CD14-positive monocyte (primary cell): Measurements from ENCODE around the gene MEX3C. TPM values are rescaled to one million over a fixed set of nuclear protein-coding genes. Genes with fewer than 3 reads are reported as not detected.

ENCODE experiments used
- DNase-seq, 3 donors: peaks; one replicate each; pipeline ENCODE4 v3.0.0-alpha.2; 2011 to 2022
- H2AFZ ChIP-seq: 2 replicates; pipeline ENCODE4 v1.6.0; 2012; ENCODE audit warnings: mild to moderate bottlenecking, low read depth, low read length, inconsistent platforms; ENCODE audit not compliant: insufficient read depth, poor library complexity, severe bottlenecking
- H3K27ac ChIP-seq, 2 donors: 1 replicate in 1 of 2; 2 replicates in 1 of 2; pipeline ENCODE4 v1.5.1; 2012 to 2013; ENCODE audit warnings: low read length in 2 of 2, control low read depth in 1 of 2, inconsistent platforms in 1 of 2, low read depth in 1 of 2, mild to moderate bottlenecking in 1 of 2
- H3K27me3 ChIP-seq, 2 donors: one replicate each; pipeline versions ENCODE4 v1.6.0 to v1.6.1; 2011 to 2013; ENCODE audit warnings: low read length in 2 of 2; ENCODE audit not compliant: control insufficient read depth in 2 of 2, insufficient read depth in 2 of 2
- H3K36me3 ChIP-seq, 2 donors: replicated peaks in 1 of 2; 1 replicate in 1 of 2; 2 replicates in 1 of 2; pipeline versions ENCODE4 v1.5.1 to v1.6.1; 2012 to 2013; ENCODE audit warnings: low read length in 2 of 2, control low read depth in 1 of 2, inconsistent platforms in 1 of 2, mild to moderate bottlenecking in 1 of 2; ENCODE audit not compliant: insufficient read depth in 2 of 2, control insufficient read depth in 1 of 2
- H3K4me1 ChIP-seq, 2 donors: 1 replicate in 1 of 2; 2 replicates in 1 of 2; pipeline versions ENCODE4 v1.5.1 to v1.6.1; 2012 to 2013; ENCODE audit warnings: low read length in 2 of 2, control low read depth in 1 of 2, inconsistent platforms in 1 of 2, mild to moderate bottlenecking in 1 of 2, moderate library complexity in 1 of 2; ENCODE audit not compliant: insufficient read depth in 2 of 2, control insufficient read depth in 1 of 2
- H3K4me2 ChIP-seq: replicated peaks from 2 replicates; pipeline ENCODE3; 2012; ENCODE audit warnings: low read length, moderate library complexity, mild to moderate bottlenecking; ENCODE audit not compliant: poor library complexity, severe bottlenecking; ENCODE audit errors: extremely low read depth
- H3K4me3 ChIP-seq, 3 experiments: fragments of 200-600 bp in 1 of 3; sonication (generic) in 1 of 3; replicated peaks in 1 of 3; 1 replicate in 2 of 3; 2 replicates in 1 of 3; pipeline ENCODE4 v1.5.1; 2011 to 2013; ENCODE audit warnings: low read length in 3 of 3, mild to moderate bottlenecking in 3 of 3, control low read depth in 2 of 3, low read depth in 2 of 3, inconsistent platforms in 1 of 3, moderate library complexity in 1 of 3
- H3K79me2 ChIP-seq: 2 replicates; pipeline ENCODE4 v1.6.0; 2012; ENCODE audit warnings: mild to moderate bottlenecking, control low read depth, inconsistent platforms, low read length, moderate library complexity; ENCODE audit not compliant: insufficient read depth
- H3K9ac ChIP-seq: 2 replicates; pipeline ENCODE4 v1.6.0; 2017; ENCODE audit warnings: low read length, mild to moderate bottlenecking; ENCODE audit not compliant: insufficient read depth, poor library complexity, severe bottlenecking
- H3K9me3 ChIP-seq, 2 donors: replicated peaks in 1 of 2; 1 replicate in 1 of 2; 2 replicates in 1 of 2; pipeline versions ENCODE4 v1.5.1 to v1.6.1; 2012 to 2013; ENCODE audit warnings: low read length in 2 of 2, control low read depth in 1 of 2; ENCODE audit not compliant: control insufficient read depth in 1 of 2, insufficient read depth in 1 of 2
- H4K20me1 ChIP-seq: 2 replicates; pipeline ENCODE4 v1.6.0; 2012; ENCODE audit warnings: mild to moderate bottlenecking, low read length, control low read depth, moderate library complexity; ENCODE audit not compliant: insufficient read depth
- H3K27ac Mint-ChIP-seq, 7 donors: one replicate each; pipeline ENCODE4 v1.8.0; 2020; ENCODE audit warnings: mild to moderate bottlenecking in 7 of 7, mixed read lengths in 7 of 7, moderate library complexity in 6 of 7, inconsistent platforms in 2 of 7
- H3K27me3 Mint-ChIP-seq, 3 donors: one replicate each; pipeline ENCODE4 v1.8.0; 2021 to 2022; ENCODE audit warnings: low read depth in 3 of 3, mild to moderate bottlenecking in 3 of 3, mixed read lengths in 3 of 3, moderate library complexity in 3 of 3, inconsistent platforms in 1 of 3
- H3K36me3 Mint-ChIP-seq, 2 donors: one replicate each; pipeline ENCODE4 v1.8.0; 2020; ENCODE audit warnings: mixed read lengths in 2 of 2, inconsistent platforms in 1 of 2, mild to moderate bottlenecking in 1 of 2
- H3K4me1 Mint-ChIP-seq: one replicate; pipeline ENCODE4 v1.8.0; 2020; ENCODE audit warnings: mild to moderate bottlenecking, mixed read lengths
- H3K4me3 Mint-ChIP-seq, 2 donors: one replicate each; pipeline ENCODE4 v1.8.0; 2020; ENCODE audit warnings: mild to moderate bottlenecking in 2 of 2, mixed read lengths in 2 of 2, moderate library complexity in 1 of 2
- H3K9me3 Mint-ChIP-seq, 7 donors: one replicate each; pipeline ENCODE4 v1.8.0; 2020 to 2022; ENCODE audit warnings: mixed read lengths in 7 of 7, mild to moderate bottlenecking in 6 of 7, moderate library complexity in 6 of 7, inconsistent platforms in 2 of 7
- CTCF ChIP-seq: fragments of 200-600 bp; IDR thresholded peaks from one replicate; pipeline ENCODE4 v1.8.0; 2022; ENCODE audit warnings: antibody characterized with exemption, mild to moderate bottlenecking
- WGBS: methylation state at CpG from one replicate; pipeline ENCODE4 v1.1.5; 2013; ENCODE audit warnings: missing lambda C conversion rate; ENCODE audit not compliant: insufficient coverage; 5-methylcytosine and 5-hydroxymethylcytosine counted together
- intact Hi-C, 2 donors: fragments of 100-400 bp; cut with micrococcal nuclease; formaldehyde crosslinking; loops; one replicate each; pipeline versions ENCODE4 v1.15.0 to v1.15.1; 2023
- polyA plus RNA-seq, 3 donors: library from polyadenylated mRNA; depleted of rRNA in 1 of 3; unstranded in 2 of 3; stranded (reverse) in 1 of 3; fragments of 300-500 nt in 2 of 3; fragments of >200 nt in 1 of 3; fragmentation: Illumina TruSeq in 2 of 3; gene quantifications; 1 replicate in 2 of 3; 2 replicates in 1 of 3; pipeline ENCODE4 v1.2.3, GENCODE V29; 2012 to 2021

Gene MEX3C
- polyA plus RNA-seq, 3 donors, result 2.3 to 41.3 (median 5.2) TPM

- Histone ChIP-seq H3K79me2 (no peaks in the 10 kb centered on the region), H3K4me3 (peak overlapping the region in 1 of 3 experiments; percentile 40), H3K27me3 (no peaks in the 10 kb centered on the region), H4K20me1 (no peaks in the 10 kb centered on the region), H3K9me3 (no peaks in the 10 kb centered on the region), H3K27ac (peak overlapping the region; percentile 48 to 81), H2AFZ (peak overlapping the region; percentile 36), H3K36me3 (no peaks in the 10 kb centered on the region), H3K4me1 (peaks cover 24 to 38% of the 10 kb centered on the region in 2 donors), H3K4me2 (peak overlapping the region; percentile 65), H3K9ac (no peak overlapping the region)
- intact Hi-C loops, result loop anchor here in 1 of 2 donors (1.0 kb wide), 1 partner anchor 55 kb away; no protein-coding TSS in a partner anchor
- peak; percentile 95 to 98 (median 96) for DNase-seq
- 0% methylated on average over 1 of the region's 4 CpGs for WGBS
- H3K4me3 Mint-ChIP-seq, result peak overlapping the region in 1 of 2 donors; percentile 47
- peaks cover 36% of the 10 kb centered on the region for H3K4me1 Mint-ChIP-seq
- TF ChIP-seq CTCF, result no peak
- peaks cover 0 to 3% (median 0%) of the 10 kb centered on the region in 7 donors for H3K9me3 Mint-ChIP-seq
- peaks cover 0 to 11% (median 2%) of the 10 kb centered on the region in 3 donors for H3K27me3 Mint-ChIP-seq
- peak overlapping the region; percentile 85 to 97 (median 93) for H3K27ac Mint-ChIP-seq
- peaks cover 0 to 1% of the 10 kb centered on the region in 2 donors for H3K36me3 Mint-ChIP-seq
Observed at GRCh38 chr18:51211552-51211951, 14.1 kb upstream of the MEX3C start.

- H3K4me3 ChIP-seq, result peak overlapping the region; percentile 72 to 86 (median 77)
- peak overlapping the region; percentile 79 for H3K27ac ChIP-seq
- H3K27me3 ChIP-seq, result no peaks in the 10 kb centered on the region
- intact Hi-C loops, result loop anchor here in 1 of 2 donors (10.0 kb wide), 1 partner anchor 232 kb away; the partner anchor contains the start of gene ELAC1
- H3K79me2 ChIP-seq, result peaks cover 47% of the 10 kb centered on the region
- Mint-ChIP-seq H3K36me3 (peaks cover 0 to 6% of the 10 kb centered on the region in 2 donors), H3K27me3 (peaks cover 0 to 1% (median 0%) of the 10 kb centered on the region in 3 donors), H3K4me3 (peak overlapping the region; percentile 94 to 98), H3K27ac (peak overlapping the region; percentile 86 to 99 (median 94)), H3K9me3 (peaks cover 0 to 3% (median 0%) of the 10 kb centered on the region in 7 donors), H3K4me1 (peaks cover 31% of the 10 kb centered on the region)
- no peaks in the 10 kb centered on the region for H3K36me3 ChIP-seq
- under 1% methylated on average over 81 of the region's 102 CpGs for WGBS
- TF ChIP-seq CTCF, result no peak
- H3K9ac ChIP-seq, result peak overlapping the region; percentile 87
- peak overlapping the region; percentile 75 for H2AFZ ChIP-seq
- peaks cover 17% of the 10 kb centered on the region for H4K20me1 ChIP-seq
- peak; percentile 42 to 55 (median 44) for DNase-seq
- peaks cover 16% of the 10 kb centered on the region in 2 donors for H3K4me1 ChIP-seq
- H3K9me3 ChIP-seq, result no peaks in the 10 kb centered on the region
- peak overlapping the region; percentile 95 for H3K4me2 ChIP-seq
Observed at GRCh38 chr18:51196811-51197660, 445 bp downstream of the MEX3C start.
